Endothelial cell of hepatic sinusoid (primary cell): ENCODE results near the gene ALG3.

Experiments used
- in situ Hi-C: cut with HindIII; loops from 2 replicates; pipeline ENCODE4 v1.10.0; 2017; ENCODE audit warnings: low sequenced_read_pairs

The ALG3 gene

GRCh38 chr3:184236033-184236410 is 12.7 kb downstream of the ALG3 start:
- in situ Hi-C loops = no loop called here

DNA sequence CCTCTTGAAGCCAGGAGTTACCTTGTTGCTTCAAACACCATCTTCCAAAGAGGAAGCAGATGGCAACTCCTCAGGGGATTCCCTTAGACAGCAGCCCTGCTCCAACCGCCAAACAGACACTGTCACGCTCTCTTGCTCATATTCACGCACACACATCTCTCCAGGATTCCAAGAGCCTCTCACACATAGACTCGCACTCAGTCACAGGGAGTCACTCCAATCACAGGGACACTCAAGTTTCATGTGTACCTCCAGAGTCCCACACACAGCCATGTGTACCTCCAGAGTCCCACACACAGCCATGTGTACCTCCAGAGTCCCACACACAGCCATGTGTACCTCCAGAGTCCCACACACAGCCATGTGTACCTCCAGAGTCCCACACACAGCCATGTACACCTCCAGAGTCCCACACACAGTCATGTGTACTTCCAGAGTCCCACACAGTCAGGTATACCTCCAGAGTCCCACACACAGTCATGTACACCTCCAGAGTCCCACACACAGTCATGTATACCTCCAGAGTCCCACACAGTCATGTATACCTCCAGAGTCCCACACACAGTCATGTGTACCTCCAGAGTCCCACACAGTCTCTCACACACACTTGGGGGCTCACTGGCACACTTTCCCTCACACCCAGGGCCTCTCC is 13.3 kb downstream of the ALG3 start:
- in situ Hi-C loops = no loop called here

GRCh38 chr3:184234671-184235380 is 13.9 kb downstream of the ALG3 start:
- in situ Hi-C loops = no loop called here

- in situ Hi-C loops = no loop called here
Observed at GRCh38 chr3:184234224-184234623, 14.5 kb downstream of the ALG3 start.

- in situ Hi-C loops = no loop called here
Observed at GRCh38 chr3:184233127-184233843, 15.5 kb downstream of the ALG3 start.

DNA sequence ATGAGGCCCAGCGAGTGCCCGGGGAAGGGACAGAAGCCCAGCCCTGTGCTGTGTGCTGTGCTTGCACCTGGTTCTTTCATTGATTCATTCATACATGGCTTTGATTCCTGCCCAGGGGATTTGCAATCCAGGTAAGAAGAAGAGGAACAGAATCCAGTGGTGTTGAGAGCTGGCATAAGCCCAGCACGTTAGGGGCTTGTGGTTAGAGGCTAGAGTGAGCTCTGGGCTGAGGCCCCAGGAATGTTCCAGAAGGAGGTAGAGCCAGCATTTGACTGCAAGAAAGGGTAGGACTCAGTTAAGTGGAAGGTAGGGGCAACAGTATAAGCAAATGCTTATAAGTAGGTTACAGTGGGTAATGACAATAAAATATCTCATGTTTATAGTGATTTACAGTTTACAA is 17.1 kb downstream of the ALG3 start:
- in situ Hi-C loops = no loop called here

DNA sequence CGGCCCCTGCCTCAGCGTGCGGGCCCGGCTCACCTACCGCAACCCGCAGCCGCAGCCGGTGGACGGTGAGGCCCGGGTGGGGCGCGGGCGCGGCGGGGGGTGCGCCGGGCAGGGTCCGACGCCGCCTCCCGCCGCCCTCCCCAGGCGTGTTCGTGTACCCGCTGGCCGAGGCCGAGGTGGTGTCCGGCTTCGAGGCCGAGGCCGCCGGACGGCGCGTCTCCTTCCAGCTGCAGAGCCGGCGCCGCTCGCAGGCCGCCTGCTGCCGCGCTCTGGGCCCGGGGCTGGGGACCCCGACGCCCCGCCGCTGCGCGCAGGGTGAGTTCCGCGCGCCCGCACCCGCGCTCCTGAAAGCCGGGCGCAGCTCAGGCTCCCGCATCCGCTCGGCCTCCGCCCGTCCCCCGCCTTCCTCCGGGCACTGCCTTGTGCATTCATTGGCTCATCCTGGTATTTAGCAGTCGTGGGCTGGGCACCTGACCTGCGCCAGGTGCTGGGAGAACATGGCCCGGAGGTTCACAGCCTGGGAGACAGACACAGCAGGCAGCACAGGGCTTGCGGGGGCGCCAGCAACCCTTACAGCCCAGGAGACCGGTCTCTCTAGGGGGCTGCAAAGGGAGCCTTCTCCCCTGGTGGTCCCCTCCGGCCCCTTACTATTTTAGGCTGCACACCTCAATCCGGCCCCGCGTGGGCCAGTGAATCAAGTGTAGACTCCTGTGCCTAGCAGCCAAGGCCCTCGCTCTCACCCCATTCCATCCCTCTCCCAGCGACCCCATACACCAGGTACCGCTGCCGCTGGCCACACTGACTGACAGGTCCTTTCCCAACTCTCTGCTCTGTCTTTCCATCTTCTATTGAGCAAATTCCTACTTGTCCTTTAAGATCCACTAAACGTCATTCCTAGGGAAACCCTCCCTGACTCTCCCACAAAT is 17.9 kb downstream of the ALG3 start:
- in situ Hi-C loops = no loop called here

GRCh38 chr3:184230081-184230602 is 18.6 kb downstream of the ALG3 start:
- in situ Hi-C loops = no loop called here

DNA sequence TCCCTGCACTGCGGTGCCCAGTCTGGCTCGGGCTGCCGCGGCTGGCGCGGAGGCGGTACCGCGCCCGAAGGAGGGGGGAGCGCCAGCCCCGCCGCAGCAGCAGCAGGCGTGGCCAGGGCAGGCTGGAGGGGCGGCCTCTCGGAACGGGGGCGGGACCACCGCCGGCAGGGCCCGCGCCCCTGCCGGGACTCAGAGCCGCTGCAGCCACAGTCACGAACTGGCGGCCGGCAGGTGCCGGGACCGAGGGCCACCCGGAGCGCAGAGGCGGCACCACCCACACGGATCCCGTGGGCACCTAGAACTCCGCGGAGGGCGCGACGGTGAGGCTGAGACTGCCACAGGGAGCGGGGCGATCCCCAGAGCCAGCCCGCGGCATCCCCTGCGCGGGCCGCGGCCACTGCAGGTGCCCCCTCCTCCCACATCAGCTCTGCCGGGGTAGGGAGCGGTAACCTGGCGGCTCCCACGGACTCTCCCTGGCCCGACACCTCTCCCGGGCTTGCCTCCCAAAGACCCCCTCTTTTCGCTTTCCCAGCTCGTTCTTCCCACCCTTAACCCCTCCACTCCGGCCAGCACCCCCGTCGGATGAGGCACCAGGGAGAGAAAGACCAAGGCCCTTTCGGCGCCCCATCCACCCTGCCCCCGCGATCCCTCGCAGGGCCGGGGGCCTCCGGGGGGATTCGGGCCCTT is 19.2 kb downstream of the ALG3 start, which contains the start of gene VWA5B2:
TSS of gene VWA5B2 (plus strand) at position 192 of the 687 bp plus-strand sequence. CDS start 944 bp downstream, outside the sequence.
- in situ Hi-C loops = loop anchor here (5.0 kb wide), 1 partner anchor 38 kb away; no protein-coding TSS in a partner anchor

DNA sequence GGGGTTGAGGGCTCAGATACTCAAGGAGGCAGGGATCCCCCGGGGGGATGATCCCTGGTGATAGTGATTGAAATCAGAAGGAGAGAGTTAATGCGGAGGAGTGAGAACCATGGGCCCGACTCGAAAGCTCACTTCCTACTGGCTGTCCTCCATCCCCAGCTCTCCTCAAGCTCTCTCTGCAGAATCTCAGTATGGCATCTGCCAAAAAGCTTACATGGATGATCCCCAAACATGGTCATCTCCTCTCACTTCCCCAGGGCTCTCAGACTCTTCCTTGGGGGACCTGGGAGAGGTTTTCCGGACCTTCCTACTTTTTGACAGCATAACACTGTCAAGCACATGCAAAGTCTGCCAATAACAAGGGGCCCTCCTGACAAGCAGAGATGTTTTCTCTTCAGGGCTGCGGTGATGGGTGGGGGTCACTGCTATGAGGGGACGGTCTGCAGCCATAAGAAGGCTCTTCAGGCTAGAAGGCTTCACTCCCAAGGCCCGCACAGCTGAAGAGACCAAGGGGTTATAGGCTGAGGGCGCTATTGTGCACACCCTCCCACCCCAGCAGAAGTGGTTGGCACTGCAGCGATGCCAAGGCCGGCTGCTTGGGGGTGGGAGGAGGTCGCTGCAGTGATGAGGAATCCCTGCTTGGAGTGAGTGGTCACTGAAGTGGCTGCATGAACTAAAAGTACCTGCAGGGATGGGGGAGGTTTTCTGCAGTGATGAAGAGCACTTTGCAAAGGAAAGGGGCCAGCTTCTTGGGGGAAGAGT is 20.2 kb downstream of the ALG3 start:
- in situ Hi-C loops = loop anchor here (5.0 kb wide), 1 partner anchor 39 kb away; no protein-coding TSS in a partner anchor

DNA sequence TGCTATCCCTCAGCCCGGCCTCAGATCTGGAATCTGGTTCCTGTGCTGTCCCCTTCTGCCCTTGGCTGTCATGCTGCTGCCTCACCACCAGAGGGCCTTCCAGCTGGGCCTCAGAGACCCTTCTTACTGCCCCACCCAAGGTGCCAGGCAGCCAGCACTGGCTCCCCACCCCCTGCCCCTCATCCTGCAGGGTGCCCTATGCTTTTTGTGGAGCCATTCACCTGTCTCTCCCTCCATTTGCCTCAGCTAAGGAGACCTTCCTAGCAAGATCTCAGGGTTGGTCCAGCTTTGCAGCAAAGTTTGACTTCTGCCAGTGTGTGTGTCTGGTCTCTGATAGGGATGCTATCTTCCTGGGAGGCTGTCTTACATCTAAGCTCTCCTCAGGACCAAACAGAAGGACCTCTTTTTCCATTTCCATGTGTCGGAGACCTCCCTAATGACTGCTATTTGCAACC is 21.3 kb downstream of the ALG3 start:
- in situ Hi-C loops = loop anchor here (5.0 kb wide), 1 partner anchor 40 kb away; no protein-coding TSS in a partner anchor

GRCh38 chr3:184223946-184224345 is 24.8 kb downstream of the ALG3 start:
- in situ Hi-C loops = no loop called here

- in situ Hi-C loops = no loop called here
Observed at GRCh38 chr3:184222521-184222920, 26.2 kb downstream of the ALG3 start.

- in situ Hi-C loops = no loop called here
Observed at GRCh38 chr3:184218814-184219213, 29.9 kb downstream of the ALG3 start.

- in situ Hi-C loops = no loop called here
Observed at GRCh38 chr3:184211718-184212117, 37.0 kb downstream of the ALG3 start.

GRCh38 chr3:184211297-184211696 is 37.5 kb downstream of the ALG3 start:
- in situ Hi-C loops = no loop called here

- in situ Hi-C loops = no loop called here
Observed at GRCh38 chr3:184209146-184209923, 39.4 kb downstream of the ALG3 start.

DNA sequence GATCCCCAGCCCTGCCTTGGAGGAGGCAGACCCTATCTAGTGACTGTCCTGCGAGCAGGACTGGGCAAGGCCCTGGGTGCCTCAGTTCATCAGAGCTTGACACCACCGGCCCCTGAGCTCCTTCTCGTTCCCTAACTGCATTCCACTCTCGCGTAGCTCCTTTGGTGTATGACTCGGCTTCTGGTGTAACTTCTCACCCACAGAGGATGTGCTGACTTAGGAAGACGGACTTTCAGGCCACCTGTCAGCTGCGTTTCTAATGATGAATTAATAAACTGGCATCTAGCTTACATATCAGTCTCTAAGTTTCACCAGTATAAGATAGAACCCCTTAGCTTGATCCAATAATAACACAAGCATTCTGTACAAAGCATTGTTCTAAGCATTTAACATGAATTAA is 45.2 kb downstream of the ALG3 start:
- in situ Hi-C loops = no loop called here
